Kidney capillary endothelial cell (primary cell): Measurements from ENCODE around the gene DNAI1.

Experiments used
- DNase-seq: peaks from one replicate; pipeline ENCODE4 v3.0.0-alpha.2; 2018; ENCODE audit warnings: low spot score

DNAI1 gene

GRCh38 chr9:34558919-34559623, 100.5 kb downstream of the DNAI1 start:
- DNase-seq: no peak

GRCh38 chr9:34559624-34560455, 101.2 kb downstream of the DNAI1 start:
- peak; percentile 21 for DNase-seq

GRCh38 chr9:34560599-34561214, 102.1 kb downstream of the DNAI1 start:
- DNase-seq: no peak

GRCh38 chr9:34562135-34562745, 103.6 kb downstream of the DNAI1 start:
- no peak for DNase-seq

- no peak for DNase-seq
Measured at GRCh38 chr9:34563262-34563661, 104.7 kb downstream of the DNAI1 start.

GRCh38 chr9:34564617-34565016, 106.0 kb downstream of the DNAI1 start:
- DNase-seq: no peak

- no peak for DNase-seq
Measured at GRCh38 chr9:34565856-34566255, 107.3 kb downstream of the DNAI1 start.

GRCh38 chr9:34566322-34566721, 107.7 kb downstream of the DNAI1 start:
- DNase-seq: no peak

GRCh38 chr9:34566972-34567371, 108.4 kb downstream of the DNAI1 start:
- DNase-seq: no peak

- DNase-seq: no peak
Measured at GRCh38 chr9:34568133-34568532, 109.5 kb downstream of the DNAI1 start.

GRCh38 chr9:34568774-34569173, 110.2 kb downstream of the DNAI1 start:
- DNase-seq: no peak

GRCh38 chr9:34570376-34570775, 111.8 kb downstream of the DNAI1 start:
- no peak for DNase-seq
